A673 (cell line): ENCODE data around the gene HTR1D.

ENCODE experiments used
- CTCF ChIP-seq: fragments of 300-800, 200-600 bp; sonication (generic); conservative IDR thresholded peaks from 2 replicates; pipeline ENCODE4 v1.5.1; 2017; ENCODE audit warnings: low read depth, mild to moderate bottlenecking, antibody characterized with exemption, low read length, moderate library complexity, mixed read lengths
- EZH2 ChIP-seq: fragments of 200-600 bp; sonication (generic); IDR thresholded peaks from 2 replicates; pipeline ENCODE4 v1.6.1; 2017; ENCODE audit warnings: borderline replicate concordance, low read depth, mild to moderate bottlenecking, mixed read lengths, antibody characterized with exemption, low read length; ENCODE audit not compliant: poor library complexity, severe bottlenecking

GRCh38 chr1:23167353-23168078 lies 49.8 kb downstream of the HTR1D start:
- TF ChIP-seq CTCF, result no peak
- no peak for TF ChIP-seq EZH2
